Mesodermal cell (in vitro differentiated cells): ENCODE measurements around the gene MMP27. TPM values are rescaled to one million over a fixed set of nuclear protein-coding genes. Genes with fewer than 3 reads are reported as not detected.
A peak's percentile ranks its signal among the peaks of the same experiment; 100 is the strongest.
"Not testable (repeated sequence)": the region's sequence is repeated elsewhere in the genome, so short reads cannot be mapped to it uniquely, and the experiment has no call there.

Source experiments
- H3K27ac ChIP-seq: 2 replicates; pipeline ENCODE4 v1.7.0; 2013; ENCODE audit warnings: mild to moderate bottlenecking, low read depth, low read length, moderate library complexity; ENCODE audit not compliant: severe bottlenecking
- H3K36me3 ChIP-seq: 2 replicates; pipeline ENCODE4 v1.7.1; 2013; ENCODE audit warnings: mild to moderate bottlenecking, low read length, moderate library complexity; ENCODE audit not compliant: control insufficient read depth, insufficient read depth
- H3K4me1 ChIP-seq: one replicate; pipeline ENCODE4 v1.7.1; 2013; ENCODE audit warnings: mild to moderate bottlenecking, low read length; ENCODE audit not compliant: insufficient read depth, control insufficient read depth, poor library complexity, severe bottlenecking
- H3K4me3 ChIP-seq: 2 replicates; pipeline ENCODE4 v1.7.0; 2013; ENCODE audit warnings: low read length, control low read depth, mild to moderate bottlenecking; ENCODE audit not compliant: insufficient read depth, poor library complexity, severe bottlenecking; ENCODE audit errors: extremely low read depth
- H3K9me3 ChIP-seq: 2 replicates; pipeline ENCODE4 v1.7.1; 2013; ENCODE audit warnings: mild to moderate bottlenecking, low read length, moderate library complexity; ENCODE audit not compliant: control insufficient read depth
- WGBS, 2 experiments: methylation state at CpG; one replicate each; pipeline ENCODE4 v1.1.5; 2013; ENCODE audit warnings: missing lambda C conversion rate in 2 of 2; ENCODE audit not compliant: insufficient coverage in 2 of 2; 5-methylcytosine and 5-hydroxymethylcytosine counted together
- polyA plus RNA-seq, 2 experiments: library from polyadenylated mRNA; stranded (reverse); fragments of 50-300 nt; gene quantifications; one replicate each; pipeline ENCODE4 v1.2.3, GENCODE V29; 2013

MMP27 gene
- polyA plus RNA-seq (2013, experiment 1 of 2) = not detected
- polyA plus RNA-seq (2013, experiment 2 of 2) = not detected

- WGBS, 2 experiments = 83% methylated on average over 1 of the region's 5 CpGs; no CpG with 5 or more reads in 1 of the 2 experiments
- Histone ChIP-seq H3K4me1 (no peaks in the 10 kb centered on the region), H3K4me3 (no peak within 1 kb of the TSS), H3K27ac (no peak within 1 kb of the TSS), H3K36me3 (no peaks in the 10 kb centered on the region), H3K9me3 (no peaks in the 10 kb centered on the region)
Measured at GRCh38 chr11:102705626-102706025, at the start of gene MMP27. MMP27 (minus strand) TSS chr11:102705769; CDS start chr11:102705714, 55 bp downstream.

GRCh38 chr11:102753267-102753666 is 47.7 kb upstream of the MMP27 start:
- H3K27ac ChIP-seq = no peak overlapping the region
- no peaks in the 10 kb centered on the region for H3K4me1 ChIP-seq
- H3K9me3 ChIP-seq = no peaks in the 10 kb centered on the region
- H3K4me3 ChIP-seq = no peak overlapping the region
- no peaks in the 10 kb centered on the region for H3K36me3 ChIP-seq
- WGBS, 2 experiments = 100% methylated on average over 1 of the region's 1 CpG; no CpG with 5 or more reads in 1 of the 2 experiments

- no peak overlapping the region for H3K4me3 ChIP-seq
- no peaks in the 10 kb centered on the region for H3K4me1 ChIP-seq
- no peak overlapping the region for H3K27ac ChIP-seq
- no peaks in the 10 kb centered on the region for H3K9me3 ChIP-seq
- no peaks in the 10 kb centered on the region for H3K36me3 ChIP-seq
Measured at GRCh38 chr11:102751673-102752072, 46.1 kb upstream of the MMP27 start.

- no peak overlapping the region for H3K27ac ChIP-seq
Measured at GRCh38 chr11:102749101-102749722, 43.6 kb upstream of the MMP27 start.

GRCh38 chr11:102746746-102747578 is 41.4 kb upstream of the MMP27 start:
- not testable (repeated sequence) for H3K27ac ChIP-seq, H3K9me3 ChIP-seq, H3K4me3 ChIP-seq, H3K4me1 ChIP-seq, H3K36me3 ChIP-seq
- WGBS, 2 experiments = 78 to 86% methylated on average over 14 to 23 of the region's 32 CpGs

More at GRCh38 chr11:102749101-102749722, 43.6 kb upstream of the MMP27 start:
- Histone ChIP-seq H3K36me3 (no peaks in the 10 kb centered on the region), H3K4me3 (no peak overlapping the region), H3K9me3 (no peaks in the 10 kb centered on the region), H3K4me1 (no peaks in the 10 kb centered on the region)

- Histone ChIP-seq H3K4me1 (no peaks in the 10 kb centered on the region), H3K27ac (no peak overlapping the region), H3K36me3 (no peaks in the 10 kb centered on the region), H3K4me3 (no peak overlapping the region), H3K9me3 (no peaks in the 10 kb centered on the region)
Measured at GRCh38 chr11:102734650-102735049, 29.1 kb upstream of the MMP27 start.

GRCh38 chr11:102733232-102733875 is 27.8 kb upstream of the MMP27 start:
- WGBS, 2 experiments = 37 to 58% methylated on average over 3 to 4 of the region's 8 CpGs

GRCh38 chr11:102730944-102731343 is 25.4 kb upstream of the MMP27 start:
- not testable (repeated sequence) for H3K36me3 ChIP-seq, H3K4me1 ChIP-seq, H3K4me3 ChIP-seq, H3K27ac ChIP-seq, H3K9me3 ChIP-seq
- 31 to 34% methylated on average over 5 to 6 of the region's 8 CpGs for WGBS, 2 experiments

More at GRCh38 chr11:102733232-102733875, 27.8 kb upstream of the MMP27 start:
- Histone ChIP-seq H3K27ac (no peak overlapping the region), H3K4me3 (no peak overlapping the region), H3K4me1 (no peaks in the 10 kb centered on the region), H3K36me3 (no peaks in the 10 kb centered on the region), H3K9me3 (no peaks in the 10 kb centered on the region)

- 89 to 90% methylated on average over 6 to 8 of the region's 9 CpGs for WGBS, 2 experiments
- peak overlapping the region; percentile 51 for H3K27ac ChIP-seq
- H3K4me3 ChIP-seq = no peak overlapping the region
- H3K9me3 ChIP-seq = no peaks in the 10 kb centered on the region
- no peaks in the 10 kb centered on the region for H3K4me1 ChIP-seq
- no peaks in the 10 kb centered on the region for H3K36me3 ChIP-seq
Measured at GRCh38 chr11:102729849-102730815, 24.6 kb upstream of the MMP27 start.

- Histone ChIP-seq H3K4me3 (no peak overlapping the region), H3K4me1 (no peaks in the 10 kb centered on the region), H3K9me3 (no peaks in the 10 kb centered on the region), H3K36me3 (no peaks in the 10 kb centered on the region), H3K27ac (no peak overlapping the region)
- 94 to 100% methylated on average over 1 to 2 of the region's 2 CpGs for WGBS, 2 experiments
Measured at GRCh38 chr11:102727890-102728289, 22.3 kb upstream of the MMP27 start.
